ENCODE data around the gene TRAPPC12.
"Not testable (repeated sequence)": the region's sequence is repeated elsewhere in the genome, so short reads cannot be mapped to it uniquely, and the experiment has no call there.

TRAPPC12 gene

DNA sequence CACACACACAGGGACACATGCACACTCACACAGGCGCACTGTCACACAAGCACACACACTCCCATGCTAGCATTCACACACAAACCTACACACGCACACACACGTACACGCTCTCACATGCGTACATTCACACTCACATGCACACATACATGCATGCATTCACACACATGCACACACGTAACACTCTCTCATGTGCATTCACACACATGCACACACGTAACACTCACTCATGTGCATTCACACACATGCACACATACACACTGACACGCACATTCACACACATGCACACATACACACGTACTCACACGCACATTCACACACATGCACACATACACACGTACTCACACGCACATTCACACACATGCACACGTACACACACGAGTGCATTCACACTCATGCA lies 123.6 kb downstream of the TRAPPC12 start:
- ChIA-PET POLR2A (no interaction called here), CTCF (no interaction called here)
- whole genome bisulfite sequencing (ENCODE audit: insufficient coverage), result 94% methylated on average over 13 of the region's 14 CpGs
- DNase-seq, result no peak
- Histone ChIP-seq H3K4me3 (ENCODE audit: control insufficient read depth in 1 of 7, extremely low read depth in 1 of 7, insufficient read depth in 4 of 7, low read depth in 2 of 7, low read length in 6 of 7) (no peak overlapping the region), H3K27ac (ENCODE audit: insufficient read depth in 1 of 2, low read depth in 1 of 2, low read length in 2 of 2, poor library complexity in 1 of 2, severe bottlenecking in 2 of 2) (no peak overlapping the region), H3K4me1 (ENCODE audit: control extremely low read depth in 1 of 4, control insufficient read depth in 4 of 4, insufficient read depth in 4 of 4, low read length in 3 of 4) (no peaks in the 10 kb centered on the region), H3K27me3 (replicated peaks in 2 of 5; ENCODE audit: control insufficient read depth in 4 of 5, insufficient read depth in 5 of 5, low read length in 4 of 5) (no peaks in the 10 kb centered on the region), H3K36me3 (ENCODE audit: control insufficient read depth in 4 of 4, insufficient read depth in 4 of 4, low read length in 3 of 4) (peaks cover 6 to 66% (median 35%) of the 10 kb centered on the region in 4 experiments), H3K9me3 (ENCODE audit: control extremely low read depth in 1 of 5, control insufficient read depth in 4 of 5, insufficient read depth in 2 of 5, low read depth in 1 of 5, low read length in 4 of 5) (peaks cover 0 to 3% (median 0%) of the 10 kb centered on the region in 5 experiments)

DNA sequence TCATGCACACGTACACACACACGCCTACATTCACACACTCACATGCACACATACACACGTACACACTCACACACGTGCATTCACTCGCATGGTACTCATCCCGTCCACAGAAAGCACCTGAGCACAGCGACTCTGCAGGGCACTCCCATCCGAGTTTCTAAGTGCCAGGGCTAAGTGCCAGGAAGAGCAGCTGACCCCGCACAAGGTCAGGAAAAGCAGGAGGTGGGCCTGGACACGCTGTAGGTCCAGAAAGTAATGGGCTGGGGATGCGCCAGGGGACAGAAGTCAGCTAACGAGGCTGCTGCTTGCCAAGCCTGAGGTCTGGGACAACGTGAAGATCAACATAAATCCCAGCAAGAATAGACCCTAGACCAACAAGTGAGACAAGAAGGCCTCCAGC lies 124.0 kb downstream of the TRAPPC12 start:
- Histone ChIP-seq H3K4me3 (ENCODE audit: control insufficient read depth in 1 of 7, extremely low read depth in 1 of 7, insufficient read depth in 4 of 7, low read depth in 2 of 7, low read length in 6 of 7) (no peak overlapping the region), H3K9me3 (ENCODE audit: control extremely low read depth in 1 of 5, control insufficient read depth in 4 of 5, insufficient read depth in 2 of 5, low read depth in 1 of 5, low read length in 4 of 5) (peaks cover 0 to 4% (median 2%) of the 10 kb centered on the region in 5 experiments), H3K4me1 (ENCODE audit: control extremely low read depth in 1 of 4, control insufficient read depth in 4 of 4, insufficient read depth in 4 of 4, low read length in 3 of 4) (no peaks in the 10 kb centered on the region), H3K27ac (ENCODE audit: insufficient read depth in 1 of 2, low read depth in 1 of 2, low read length in 2 of 2, poor library complexity in 1 of 2, severe bottlenecking in 2 of 2) (no peak overlapping the region), H3K27me3 (replicated peaks in 2 of 5; ENCODE audit: control insufficient read depth in 4 of 5, insufficient read depth in 5 of 5, low read length in 4 of 5) (no peaks in the 10 kb centered on the region), H3K36me3 (ENCODE audit: control insufficient read depth in 4 of 4, insufficient read depth in 4 of 4, low read length in 3 of 4) (peaks cover 6 to 62% (median 33%) of the 10 kb centered on the region in 4 experiments)
- CTCF ChIA-PET, result no interaction called here
- 94% methylated on average over 13 of the region's 13 CpGs for WGBS (ENCODE audit: insufficient coverage)
- POLR2A ChIA-PET, result no interaction called here
- no peak for DNase-seq

DNA sequence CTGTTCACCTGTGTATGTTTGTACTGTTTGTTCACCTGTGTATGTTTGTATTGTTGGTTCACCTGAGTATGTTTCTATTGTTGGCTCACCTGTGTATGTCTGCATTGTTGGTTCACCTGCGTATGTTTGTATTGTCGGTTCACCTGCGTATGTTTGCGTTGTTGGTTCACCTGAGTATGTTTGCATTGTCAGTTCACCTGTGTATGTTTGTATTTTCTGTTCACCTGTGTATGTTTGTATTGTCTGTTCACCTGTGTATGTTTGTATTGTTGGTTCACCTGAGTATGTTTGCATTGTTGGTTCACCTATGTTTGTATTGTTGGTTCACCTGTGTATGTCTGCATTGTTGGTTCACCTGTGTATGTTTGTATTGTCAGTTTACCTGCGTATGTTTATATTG lies 125.2 kb downstream of the TRAPPC12 start:
- Histone ChIP-seq H3K27ac (ENCODE audit: insufficient read depth in 1 of 2, low read depth in 1 of 2, low read length in 2 of 2, poor library complexity in 1 of 2, severe bottlenecking in 2 of 2) (no peak overlapping the region), H3K36me3 (ENCODE audit: control insufficient read depth in 4 of 4, insufficient read depth in 4 of 4, low read length in 3 of 4) (peaks cover 2 to 49% (median 31%) of the 10 kb centered on the region in 4 experiments), H3K4me1 (ENCODE audit: control extremely low read depth in 1 of 4, control insufficient read depth in 4 of 4, insufficient read depth in 4 of 4, low read length in 3 of 4) (no peaks in the 10 kb centered on the region), H3K27me3 (replicated peaks in 2 of 5; ENCODE audit: control insufficient read depth in 4 of 5, insufficient read depth in 5 of 5, low read length in 4 of 5) (no peaks in the 10 kb centered on the region), H3K9me3 (ENCODE audit: control extremely low read depth in 1 of 5, control insufficient read depth in 4 of 5, insufficient read depth in 2 of 5, low read depth in 1 of 5, low read length in 4 of 5) (peaks cover 0 to 6% (median 3%) of the 10 kb centered on the region in 5 experiments), H3K4me3 (ENCODE audit: control insufficient read depth in 1 of 7, extremely low read depth in 1 of 7, insufficient read depth in 4 of 7, low read depth in 2 of 7, low read length in 6 of 7) (no peak overlapping the region)
- 97% methylated on average over 4 of the region's 5 CpGs for WGBS (ENCODE audit: insufficient coverage)
- no peak for DNase-seq
- ChIA-PET POLR2A (no interaction called here), CTCF (no interaction called here)

DNA sequence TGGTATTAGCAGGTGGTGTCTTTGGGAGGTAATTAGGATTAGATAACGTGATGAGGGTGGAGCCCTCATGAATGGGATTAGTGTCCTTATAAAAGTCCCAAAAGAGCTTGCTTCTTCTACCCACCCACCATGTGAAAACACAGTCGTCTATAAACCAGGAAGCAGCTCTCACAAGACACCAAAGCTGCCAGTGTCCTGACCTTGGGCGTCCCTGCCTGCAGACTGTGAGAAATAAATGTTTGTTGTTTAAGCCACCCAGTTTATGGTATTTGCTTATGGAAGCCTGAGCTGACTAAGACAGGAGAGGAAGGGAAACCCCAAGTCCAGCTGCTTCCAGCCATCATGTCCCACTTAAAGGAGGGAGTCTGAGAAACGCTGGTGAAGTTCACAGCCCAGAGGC lies 126.3 kb downstream of the TRAPPC12 start:
- WGBS (ENCODE audit: insufficient coverage), result 83% methylated on average over 1 of the region's 4 CpGs
- no peak overlapping the region for H3K27ac ChIP-seq (ENCODE audit: insufficient read depth in 1 of 2, low read depth in 1 of 2, low read length in 2 of 2, poor library complexity in 1 of 2, severe bottlenecking in 2 of 2)

DNA sequence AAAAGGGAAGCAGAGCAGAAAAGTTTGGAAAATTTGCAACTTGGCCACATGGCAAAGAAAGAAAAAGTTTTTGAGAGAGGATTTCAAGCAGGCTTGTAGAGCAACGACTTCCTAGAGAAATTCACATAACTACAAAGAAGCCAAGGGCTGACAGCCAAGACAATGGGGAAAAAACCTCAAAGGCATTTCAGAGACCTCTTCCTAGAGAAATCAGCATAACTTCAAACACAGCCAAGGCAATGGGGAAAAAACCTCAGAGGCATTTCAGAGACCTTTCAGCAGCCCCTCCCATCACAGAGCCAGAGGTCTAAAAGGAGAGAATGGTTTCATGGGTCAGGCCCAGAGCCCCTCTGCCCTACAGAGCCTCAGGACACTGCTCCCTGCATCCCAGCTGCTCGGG lies 132.6 kb downstream of the TRAPPC12 start:
- H3K27me3 ChIP-seq (replicated peaks in 2 of 5; ENCODE audit: control insufficient read depth in 4 of 5, insufficient read depth in 5 of 5, low read length in 4 of 5), result no peaks in the 10 kb centered on the region
- POLR2A ChIA-PET, result no interaction called here

More for the DNA sequence above, 126.3 kb downstream of the TRAPPC12 start:
- no peak for DNase-seq
- Histone ChIP-seq H3K4me3 (ENCODE audit: control insufficient read depth in 1 of 7, extremely low read depth in 1 of 7, insufficient read depth in 4 of 7, low read depth in 2 of 7, low read length in 6 of 7) (no peak overlapping the region), H3K4me1 (ENCODE audit: control extremely low read depth in 1 of 4, control insufficient read depth in 4 of 4, insufficient read depth in 4 of 4, low read length in 3 of 4) (no peaks in the 10 kb centered on the region), H3K9me3 (ENCODE audit: control extremely low read depth in 1 of 5, control insufficient read depth in 4 of 5, insufficient read depth in 2 of 5, low read depth in 1 of 5, low read length in 4 of 5) (peaks cover 0 to 10% (median 4%) of the 10 kb centered on the region in 5 experiments), H3K27me3 (replicated peaks in 2 of 5; ENCODE audit: control insufficient read depth in 4 of 5, insufficient read depth in 5 of 5, low read length in 4 of 5) (no peaks in the 10 kb centered on the region), H3K36me3 (ENCODE audit: control insufficient read depth in 4 of 4, insufficient read depth in 4 of 4, low read length in 3 of 4) (peaks cover 5 to 47% (median 27%) of the 10 kb centered on the region in 4 experiments)
- ChIA-PET CTCF (interaction anchor here (1.2 to 1.3 kb wide), 2 partner anchors 9 to 82 kb away, joined by 3 read pairs; no protein-coding TSS in a partner anchor), POLR2A (interaction anchor here (0.7 kb wide), 1 partner anchor 69 kb away, joined by 4 read pairs; the partner anchor contains the start of gene RPS7)

DNA sequence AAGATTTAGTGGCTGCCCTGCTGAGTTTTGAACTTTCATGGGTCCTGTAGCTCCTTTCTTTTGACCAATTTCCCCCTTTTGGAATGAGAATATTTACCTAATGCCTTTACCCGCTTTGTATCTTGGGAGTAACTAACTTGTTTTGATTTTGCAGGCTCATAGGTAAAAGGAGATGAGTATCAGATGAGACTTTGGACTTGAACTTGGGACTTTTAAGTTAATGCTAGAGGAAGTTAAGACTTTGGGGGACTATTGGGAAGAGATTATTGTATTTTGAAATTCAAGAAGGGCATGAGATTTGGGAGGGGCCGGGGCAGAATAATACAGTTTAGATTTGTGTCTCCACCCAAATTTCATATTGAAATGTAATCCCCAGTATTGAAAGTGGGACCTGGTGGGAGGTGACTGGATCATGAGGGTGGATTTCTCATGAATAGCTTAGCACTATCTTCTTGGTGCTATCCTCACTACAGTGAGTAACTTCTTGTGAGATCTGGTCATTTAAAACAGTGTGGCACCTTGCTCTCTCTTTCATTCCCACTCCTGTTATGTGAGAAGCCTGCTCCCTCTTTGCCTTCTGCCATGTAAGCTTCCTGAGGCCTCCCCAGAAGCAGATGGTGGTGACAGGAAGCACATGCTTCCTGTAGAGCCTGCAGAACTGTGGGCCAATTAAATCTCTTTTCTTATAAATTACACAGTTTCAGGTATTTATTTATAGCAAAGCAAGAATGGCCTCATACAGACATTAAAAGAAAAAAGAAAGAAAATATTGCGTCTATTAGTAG lies 133.7 kb downstream of the TRAPPC12 start:
- Histone ChIP-seq H3K9me3 (ENCODE audit: control extremely low read depth in 1 of 5, control insufficient read depth in 4 of 5, insufficient read depth in 2 of 5, low read depth in 1 of 5, low read length in 4 of 5) (peaks cover 11 to 38% (median 16%) of the 10 kb centered on the region in 5 experiments), H3K27me3 (replicated peaks in 2 of 5; ENCODE audit: control insufficient read depth in 4 of 5, insufficient read depth in 5 of 5, low read length in 4 of 5) (no peaks in the 10 kb centered on the region), H3K4me1 (ENCODE audit: control extremely low read depth in 1 of 4, control insufficient read depth in 4 of 4, insufficient read depth in 4 of 4, low read length in 3 of 4) (peaks cover 2 to 9% (median 5%) of the 10 kb centered on the region in 4 experiments), H3K4me3 (ENCODE audit: control insufficient read depth in 1 of 7, extremely low read depth in 1 of 7, insufficient read depth in 4 of 7, low read depth in 2 of 7, low read length in 6 of 7) (no peak overlapping the region), H3K27ac (ENCODE audit: insufficient read depth in 1 of 2, low read depth in 1 of 2, low read length in 2 of 2, poor library complexity in 1 of 2, severe bottlenecking in 2 of 2) (no peak overlapping the region), H3K36me3 (ENCODE audit: control insufficient read depth in 4 of 4, insufficient read depth in 4 of 4, low read length in 3 of 4) (peaks cover 17 to 49% (median 30%) of the 10 kb centered on the region in 4 experiments)
- ChIA-PET POLR2A (no interaction called here), CTCF (interaction anchor here (0.7 kb wide), 1 partner anchor 22 kb away, joined by 3 read pairs; no protein-coding TSS in a partner anchor)
- peak in 2 of 3 donors; percentile 11 to 41 for DNase-seq
- WGBS (ENCODE audit: insufficient coverage), result 100% methylated on average over 2 of the region's 3 CpGs

More for the DNA sequence above, 132.6 kb downstream of the TRAPPC12 start:
- 93% methylated on average over 1 of the region's 2 CpGs for WGBS (ENCODE audit: insufficient coverage)
- H3K36me3 ChIP-seq (ENCODE audit: control insufficient read depth in 4 of 4, insufficient read depth in 4 of 4, low read length in 3 of 4), result peaks cover 17 to 56% (median 30%) of the 10 kb centered on the region in 4 experiments
- H3K4me1 ChIP-seq (ENCODE audit: control extremely low read depth in 1 of 4, control insufficient read depth in 4 of 4, insufficient read depth in 4 of 4, low read length in 3 of 4), result no peaks in the 10 kb centered on the region
- no peak overlapping the region for H3K27ac ChIP-seq (ENCODE audit: insufficient read depth in 1 of 2, low read depth in 1 of 2, low read length in 2 of 2, poor library complexity in 1 of 2, severe bottlenecking in 2 of 2)
- CTCF ChIA-PET, result no interaction called here
- H3K9me3 ChIP-seq (ENCODE audit: control extremely low read depth in 1 of 5, control insufficient read depth in 4 of 5, insufficient read depth in 2 of 5, low read depth in 1 of 5, low read length in 4 of 5), result peaks cover 11 to 40% (median 16%) of the 10 kb centered on the region in 5 experiments
- H3K4me3 ChIP-seq (ENCODE audit: control insufficient read depth in 1 of 7, extremely low read depth in 1 of 7, insufficient read depth in 4 of 7, low read depth in 2 of 7, low read length in 6 of 7), result no peak overlapping the region
- DNase-seq, result no peak

DNA sequence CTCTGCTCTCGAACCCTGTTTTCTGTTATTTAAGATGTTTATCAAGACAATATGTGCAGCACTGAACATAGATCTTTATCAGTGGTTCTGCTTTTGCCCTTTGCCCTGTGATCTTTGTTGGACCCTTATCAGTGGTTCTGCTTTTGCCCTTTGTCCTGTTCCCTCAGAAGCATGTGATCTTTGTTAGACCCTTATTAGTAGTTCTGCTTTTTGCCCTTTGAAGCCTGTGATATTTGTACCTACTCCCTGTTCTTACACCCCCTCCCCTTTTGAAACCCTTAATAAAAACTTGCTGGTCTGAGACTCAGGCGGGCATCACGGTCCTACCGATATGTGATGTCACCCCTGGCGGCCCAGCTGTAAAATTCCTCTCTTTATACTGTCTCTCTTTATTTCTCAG lies 135.9 kb downstream of the TRAPPC12 start:
- POLR2A ChIA-PET; H3K27me3 ChIP-seq (replicated peaks in 2 of 5; ENCODE audit: control insufficient read depth in 4 of 5, insufficient read depth in 5 of 5, low read length in 4 of 5); DNase-seq; H3K27ac ChIP-seq (ENCODE audit: insufficient read depth in 1 of 2, low read depth in 1 of 2, low read length in 2 of 2, poor library complexity in 1 of 2, severe bottlenecking in 2 of 2); H3K4me3 ChIP-seq (ENCODE audit: control insufficient read depth in 1 of 7, extremely low read depth in 1 of 7, insufficient read depth in 4 of 7, low read depth in 2 of 7, low read length in 6 of 7): not testable (repeated sequence)
- CTCF ChIA-PET, result interaction anchor here (2.0 kb wide), 1 partner anchor 52 kb away, joined by 4 read pairs; no protein-coding TSS in a partner anchor
- Histone ChIP-seq H3K36me3 (ENCODE audit: control insufficient read depth in 4 of 4, insufficient read depth in 4 of 4, low read length in 3 of 4) (peaks cover 17 to 38% (median 30%) of the 10 kb centered on the region in 4 experiments), H3K4me1 (ENCODE audit: control extremely low read depth in 1 of 4, control insufficient read depth in 4 of 4, insufficient read depth in 4 of 4, low read length in 3 of 4) (peaks cover 14 to 21% (median 19%) of the 10 kb centered on the region in 4 experiments), H3K9me3 (ENCODE audit: control extremely low read depth in 1 of 5, control insufficient read depth in 4 of 5, insufficient read depth in 2 of 5, low read depth in 1 of 5, low read length in 4 of 5) (peaks cover 9 to 34% (median 16%) of the 10 kb centered on the region in 5 experiments)
- no CpG with 5 or more reads among the region's 5 CpGs for WGBS (ENCODE audit: insufficient coverage)
